ENCODE data around the gene CD101.
"Not testable (repeated sequence)": the region's sequence is repeated elsewhere in the genome, so short reads cannot be mapped to it uniquely, and the experiment has no call there.

CD101 gene

GRCh38 chr1:117001254-117001927, at the start of gene CD101:
CD101 (plus strand) TSS chr1:117001760; CDS start chr1:117001818, 58 bp downstream.
- DNase-seq (ENCODE audit: low spot score), result no peak

GRCh38 chr1:116952738-116953275, 48.8 kb upstream of the CD101 start:
- no peak for DNase-seq (ENCODE audit: low spot score)

- DNase-seq (ENCODE audit: low spot score), result no peak
These were observed 47.1 kb upstream of the CD101 start for GRCh38 chr1:116954440-116954839.

- DNase-seq (ENCODE audit: low spot score), result no peak
These were observed 45.2 kb upstream of the CD101 start for GRCh38 chr1:116956378-116956777.

- DNase-seq (ENCODE audit: low spot score), result no peak
These were observed 43.9 kb upstream of the CD101 start for GRCh38 chr1:116957646-116958045.

GRCh38 chr1:116958110-116958509, 43.5 kb upstream of the CD101 start:
- DNase-seq (ENCODE audit: low spot score), result no peak

- DNase-seq (ENCODE audit: low spot score), result no peak
These were observed 42.6 kb upstream of the CD101 start for GRCh38 chr1:116958977-116959376.

- DNase-seq (ENCODE audit: low spot score), result no peak
These were observed 40.0 kb upstream of the CD101 start for GRCh38 chr1:116961606-116962005.

- DNase-seq (ENCODE audit: low spot score), result no peak
These were observed 38.4 kb upstream of the CD101 start for GRCh38 chr1:116962987-116963639.

GRCh38 chr1:116966791-116967190, 34.8 kb upstream of the CD101 start:
- no peak for DNase-seq (ENCODE audit: low spot score)

- DNase-seq (ENCODE audit: low spot score), result no peak
These were observed 32.8 kb upstream of the CD101 start for GRCh38 chr1:116968724-116969123.

- DNase-seq (ENCODE audit: low spot score), result no peak
These were observed 30.2 kb upstream of the CD101 start for GRCh38 chr1:116971258-116971860.

GRCh38 chr1:116971965-116972673, 29.4 kb upstream of the CD101 start:
- DNase-seq (ENCODE audit: low spot score), result no peak

GRCh38 chr1:116972674-116973030, 28.9 kb upstream of the CD101 start:
- no peak for DNase-seq (ENCODE audit: low spot score)

GRCh38 chr1:116980309-116980708, 21.3 kb upstream of the CD101 start:
- not testable (repeated sequence) for DNase-seq (ENCODE audit: low spot score)

- DNase-seq (ENCODE audit: low spot score), result no peak
These were observed 20.0 kb upstream of the CD101 start for GRCh38 chr1:116981521-116982037.

GRCh38 chr1:116982319-116983004, 19.1 kb upstream of the CD101 start:
- no peak for DNase-seq (ENCODE audit: low spot score)

- DNase-seq (ENCODE audit: low spot score), result no peak
These were observed 18.4 kb upstream of the CD101 start for GRCh38 chr1:116983112-116983511.

- DNase-seq (ENCODE audit: low spot score), result no peak
These were observed 17.9 kb upstream of the CD101 start for GRCh38 chr1:116983678-116984077.

- no peak for DNase-seq (ENCODE audit: low spot score)
These were observed 17.0 kb upstream of the CD101 start for GRCh38 chr1:116984406-116985160.

Measured in AG20443 (cell line).